ENCODE results near the gene RBM15. TPM values are rescaled to one million over a fixed set of nuclear protein-coding genes. Genes with fewer than 3 reads are reported as not detected.

RBM15 gene
- polyA plus RNA-seq, 1 donor: 13.1 TPM

DNA sequence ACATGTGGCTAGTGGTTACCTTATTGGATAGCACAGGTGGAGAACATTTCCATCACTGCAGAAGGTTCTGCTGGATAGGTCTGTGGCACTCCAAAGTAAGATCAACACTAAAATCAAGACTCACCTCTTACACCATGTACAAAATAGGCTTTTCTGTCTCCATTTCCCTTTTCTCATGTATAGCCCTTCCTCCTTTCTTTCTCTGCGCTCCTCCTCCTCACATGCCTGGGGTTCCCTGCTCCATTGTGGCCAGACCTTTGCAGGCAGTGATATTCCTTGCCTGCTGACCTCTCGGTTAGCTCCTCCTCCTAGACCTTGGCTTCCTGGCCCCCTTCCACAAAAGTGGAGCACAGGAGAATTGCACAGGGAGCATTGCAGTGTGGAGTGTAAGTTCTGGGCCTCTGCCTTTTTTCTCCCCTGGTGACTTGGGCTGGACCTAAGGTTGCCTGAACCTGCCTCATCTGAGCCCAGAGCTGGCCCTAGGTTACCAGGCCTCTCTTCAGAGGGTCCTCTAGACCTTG is 33.2 kb upstream of the RBM15 start:
- no peak overlapping the region for H3K27ac ChIP-seq (ENCODE audit: low read length)
- no CpG with 5 or more reads among the region's 2 CpGs for WGBS (ENCODE audit: insufficient coverage, low lambda C conversion rate)
- H3K4me3 ChIP-seq (ENCODE audit: low read length): no peak overlapping the region
- peaks cover 14% of the 10 kb centered on the region for H3K27me3 ChIP-seq (ENCODE audit: control insufficient read depth, insufficient read depth, low read length)
- no peaks in the 10 kb centered on the region for H3K36me3 ChIP-seq (ENCODE audit: control insufficient read depth, insufficient read depth, low read length)
- DNase-seq: no peak
- no peaks in the 10 kb centered on the region for H3K9me3 ChIP-seq (ENCODE audit: control insufficient read depth, low read depth, low read length)
- no peaks in the 10 kb centered on the region for H3K4me1 ChIP-seq (ENCODE audit: control insufficient read depth, insufficient read depth, low read length)

DNA sequence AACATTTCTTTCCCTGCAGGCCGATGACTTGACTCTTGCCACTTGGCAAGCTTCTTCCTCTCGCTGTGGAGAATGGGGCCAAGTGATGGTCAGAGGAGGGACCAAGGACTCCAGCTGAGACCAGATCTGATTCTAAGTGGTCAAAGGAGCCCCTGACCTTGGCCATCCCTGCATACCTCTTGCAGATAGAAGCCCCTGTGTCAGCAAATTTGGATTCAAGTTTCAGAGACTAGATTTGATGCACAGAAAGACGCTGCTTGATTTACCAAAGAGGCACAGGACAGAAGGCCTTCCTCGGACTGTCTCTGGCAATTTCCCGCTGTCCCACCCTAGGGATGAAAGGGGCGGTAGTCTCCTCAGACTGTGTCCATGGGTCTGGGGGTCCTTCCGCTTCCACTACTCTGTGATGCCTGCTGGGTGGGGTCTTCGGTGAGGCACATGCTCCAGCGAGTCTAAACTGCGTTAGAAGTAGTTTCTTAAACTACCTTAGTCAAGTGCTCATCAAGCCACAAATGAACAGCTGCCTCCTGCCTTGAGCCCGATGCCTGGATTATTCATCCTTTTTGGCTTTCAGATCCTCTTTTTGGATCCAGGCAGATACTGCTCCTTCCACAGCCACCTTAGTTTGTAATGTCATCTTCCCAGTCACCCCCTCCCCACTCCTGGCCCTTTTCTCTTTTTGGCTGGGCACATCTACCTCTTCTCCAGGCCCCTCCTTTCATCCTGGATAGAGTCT is 31.8 kb upstream of the RBM15 start:
- no peak overlapping the region for H3K4me3 ChIP-seq (ENCODE audit: low read length)
- H3K27me3 ChIP-seq (ENCODE audit: control insufficient read depth, insufficient read depth, low read length): peaks cover 14% of the 10 kb centered on the region
- 100% methylated on average over 1 of the region's 11 CpGs for WGBS (ENCODE audit: insufficient coverage, low lambda C conversion rate)
- DNase-seq: no peak
- H3K36me3 ChIP-seq (ENCODE audit: control insufficient read depth, insufficient read depth, low read length): no peaks in the 10 kb centered on the region
- peaks cover 2% of the 10 kb centered on the region for H3K4me1 ChIP-seq (ENCODE audit: control insufficient read depth, insufficient read depth, low read length)
- H3K27ac ChIP-seq (ENCODE audit: low read length): no peak overlapping the region
- H3K9me3 ChIP-seq (ENCODE audit: control insufficient read depth, low read depth, low read length): no peaks in the 10 kb centered on the region

DNA sequence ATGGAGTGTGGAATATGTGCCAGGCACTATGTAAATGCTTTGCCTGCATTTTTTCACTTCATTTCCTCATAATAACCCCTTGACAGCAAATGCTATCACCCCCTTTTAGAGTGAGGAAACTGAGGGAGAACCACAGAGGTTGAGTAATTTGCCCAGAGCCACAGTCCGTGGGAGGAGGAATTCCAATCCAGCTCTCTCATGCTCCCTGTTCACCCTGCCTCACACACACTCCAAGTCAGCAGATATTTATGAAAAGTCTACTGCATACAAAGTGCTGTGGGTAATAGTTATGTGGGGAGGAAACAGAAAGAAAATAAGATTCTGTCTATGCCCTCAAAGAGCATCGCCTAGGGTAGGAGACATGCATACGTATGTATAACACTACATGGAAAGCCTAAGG is 30.9 kb upstream of the RBM15 start:
- Histone ChIP-seq H3K9me3 (ENCODE audit: control insufficient read depth, low read depth, low read length) (no peaks in the 10 kb centered on the region), H3K27ac (ENCODE audit: low read length) (no peak overlapping the region), H3K36me3 (ENCODE audit: control insufficient read depth, insufficient read depth, low read length) (no peaks in the 10 kb centered on the region), H3K4me3 (ENCODE audit: low read length) (no peak overlapping the region), H3K27me3 (ENCODE audit: control insufficient read depth, insufficient read depth, low read length) (peaks cover 8% of the 10 kb centered on the region), H3K4me1 (ENCODE audit: control insufficient read depth, insufficient read depth, low read length) (peaks cover 3% of the 10 kb centered on the region)
- no peak for DNase-seq
- WGBS (ENCODE audit: insufficient coverage, low lambda C conversion rate): 88% methylated on average over 2 of the region's 3 CpGs

DNA sequence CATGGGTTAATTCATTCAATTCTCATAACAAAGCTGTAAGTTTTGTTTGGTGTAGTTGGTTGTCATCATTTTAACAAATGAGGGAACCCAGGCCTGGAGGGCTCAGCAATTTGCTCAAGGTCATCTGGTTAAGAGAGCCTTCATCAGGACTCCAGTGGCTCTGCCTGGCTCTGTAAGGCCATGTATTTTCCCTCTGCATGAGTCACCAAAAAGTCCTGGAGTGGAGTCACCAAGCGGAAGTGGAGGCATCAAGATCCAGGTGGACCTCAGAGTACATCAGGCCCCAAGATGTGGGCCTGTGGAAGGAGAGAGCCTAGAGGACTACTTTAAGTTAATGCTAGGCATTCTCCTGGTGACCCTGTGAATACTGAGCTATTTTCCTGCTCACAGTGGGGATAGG is 30.0 kb upstream of the RBM15 start:
- Histone ChIP-seq H3K36me3 (ENCODE audit: control insufficient read depth, insufficient read depth, low read length) (no peaks in the 10 kb centered on the region), H3K27ac (ENCODE audit: low read length) (no peak overlapping the region), H3K27me3 (ENCODE audit: control insufficient read depth, insufficient read depth, low read length) (peaks cover 8% of the 10 kb centered on the region), H3K9me3 (ENCODE audit: control insufficient read depth, low read depth, low read length) (no peaks in the 10 kb centered on the region), H3K4me1 (ENCODE audit: control insufficient read depth, insufficient read depth, low read length) (peaks cover 3% of the 10 kb centered on the region), H3K4me3 (ENCODE audit: low read length) (no peak overlapping the region)
- WGBS (ENCODE audit: insufficient coverage, low lambda C conversion rate): no CpG with 5 or more reads among the region's 1 CpG
- DNase-seq: no peak

DNA sequence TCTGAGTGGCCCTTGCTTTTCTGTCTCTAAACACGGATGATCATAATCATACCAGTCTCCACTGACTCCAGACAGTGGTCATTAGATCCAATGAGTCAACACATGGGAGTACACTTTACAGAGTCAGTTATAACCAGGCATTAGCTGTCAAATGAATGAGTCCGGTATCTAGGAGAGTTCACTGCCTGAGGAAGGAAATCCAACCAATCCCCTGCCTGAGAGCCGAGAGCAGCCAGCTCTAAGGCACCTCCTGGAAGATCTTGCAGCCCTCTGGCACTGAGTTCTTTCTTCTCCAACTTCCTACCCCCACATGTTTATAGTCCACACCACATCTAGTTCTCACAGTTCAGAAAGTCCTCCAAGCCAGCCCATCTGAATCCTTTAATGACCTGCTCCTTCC is 29.4 kb upstream of the RBM15 start:
- Histone ChIP-seq H3K4me1 (ENCODE audit: control insufficient read depth, insufficient read depth, low read length) (peaks cover 3% of the 10 kb centered on the region), H3K27ac (ENCODE audit: low read length) (no peak overlapping the region), H3K36me3 (ENCODE audit: control insufficient read depth, insufficient read depth, low read length) (no peaks in the 10 kb centered on the region), H3K27me3 (ENCODE audit: control insufficient read depth, insufficient read depth, low read length) (peaks cover 8% of the 10 kb centered on the region), H3K9me3 (ENCODE audit: control insufficient read depth, low read depth, low read length) (no peaks in the 10 kb centered on the region), H3K4me3 (ENCODE audit: low read length) (no peak overlapping the region)
- WGBS (ENCODE audit: insufficient coverage, low lambda C conversion rate): no CpG with 5 or more reads among the region's 3 CpGs
- no peak for DNase-seq

DNA sequence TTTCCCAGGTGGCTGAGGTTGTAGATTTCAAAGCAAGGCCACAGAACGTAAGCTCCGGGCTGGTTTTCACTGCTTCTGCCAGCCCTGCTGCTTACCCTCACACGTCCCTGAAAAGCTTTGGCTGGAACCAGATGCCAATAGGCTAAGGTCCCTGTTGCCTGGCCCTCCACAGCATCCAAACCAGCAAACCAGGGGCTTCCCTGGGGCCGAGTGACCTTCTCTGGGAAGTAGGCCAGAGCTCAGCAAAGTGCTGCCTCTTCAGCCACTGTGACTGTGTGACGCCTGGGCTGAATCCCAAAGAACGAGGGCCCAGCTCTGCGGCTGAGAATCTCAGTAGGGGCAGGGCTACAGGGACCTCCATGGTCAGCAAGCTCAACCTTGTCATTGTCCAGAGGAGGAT is 28.9 kb upstream of the RBM15 start:
- H3K27ac ChIP-seq (ENCODE audit: low read length): no peak overlapping the region
- H3K36me3 ChIP-seq (ENCODE audit: control insufficient read depth, insufficient read depth, low read length): no peaks in the 10 kb centered on the region
- DNase-seq: no peak
- peaks cover 7% of the 10 kb centered on the region for H3K27me3 ChIP-seq (ENCODE audit: control insufficient read depth, insufficient read depth, low read length)
- H3K9me3 ChIP-seq (ENCODE audit: control insufficient read depth, low read depth, low read length): no peaks in the 10 kb centered on the region
- peaks cover 3% of the 10 kb centered on the region for H3K4me1 ChIP-seq (ENCODE audit: control insufficient read depth, insufficient read depth, low read length)
- no peak overlapping the region for H3K4me3 ChIP-seq (ENCODE audit: low read length)
- no CpG with 5 or more reads among the region's 7 CpGs for WGBS (ENCODE audit: insufficient coverage, low lambda C conversion rate)

DNA sequence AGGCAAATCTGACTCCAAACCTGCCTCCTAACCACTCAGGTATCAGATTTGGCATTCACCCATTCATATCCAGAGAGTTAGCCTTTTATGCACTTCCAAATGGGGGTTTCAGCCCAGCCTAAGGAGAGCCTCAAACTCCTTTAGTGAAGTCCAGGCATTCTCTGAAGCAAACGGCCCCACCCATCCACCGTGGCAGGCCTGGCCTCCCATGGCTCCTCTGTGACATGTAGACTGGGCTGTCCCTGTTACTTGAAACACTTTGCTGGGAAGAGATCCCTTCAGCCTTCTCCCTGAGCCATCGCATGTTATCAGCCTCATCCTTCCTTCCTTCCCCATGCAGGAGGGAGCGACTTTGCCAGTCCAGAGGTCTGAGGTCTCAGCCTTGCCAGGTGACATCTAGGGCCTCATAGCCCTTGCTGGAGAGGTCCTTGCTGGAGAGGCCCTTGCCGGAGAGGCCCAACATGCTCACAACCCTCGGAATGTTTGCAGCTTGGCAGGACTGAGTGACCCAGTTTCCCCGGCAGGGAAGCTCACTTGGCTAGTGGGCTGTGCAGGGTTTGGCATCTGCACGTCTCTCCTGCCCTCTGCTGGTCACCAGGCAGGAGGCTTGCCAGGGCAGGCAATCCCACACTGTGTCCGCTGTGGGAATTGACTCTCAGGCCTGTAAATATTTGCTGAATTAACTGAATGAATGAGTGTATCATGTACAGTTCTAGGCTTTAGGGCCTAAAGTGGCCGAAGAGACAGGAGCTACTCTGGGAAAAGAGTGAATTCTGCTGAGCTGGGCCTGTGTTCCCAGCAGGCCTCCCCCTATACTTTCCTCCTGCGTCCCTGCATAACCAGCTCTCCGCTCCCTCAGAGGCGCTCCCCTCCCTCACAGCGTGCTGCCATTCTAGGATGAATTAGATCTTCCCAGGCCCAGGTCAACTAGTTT is 26.7 kb upstream of the RBM15 start:
- H3K4me3 ChIP-seq (ENCODE audit: low read length): no peak overlapping the region
- H3K9me3 ChIP-seq (ENCODE audit: control insufficient read depth, low read depth, low read length): no peaks in the 10 kb centered on the region
- no peaks in the 10 kb centered on the region for H3K27me3 ChIP-seq (ENCODE audit: control insufficient read depth, insufficient read depth, low read length)
- no peak overlapping the region for H3K27ac ChIP-seq (ENCODE audit: low read length)
- H3K4me1 ChIP-seq (ENCODE audit: control insufficient read depth, insufficient read depth, low read length): peaks cover 3% of the 10 kb centered on the region
- WGBS (ENCODE audit: insufficient coverage, low lambda C conversion rate): 55% methylated on average over 2 of the region's 14 CpGs
- DNase-seq: peak; percentile 52 to 67
- no peaks in the 10 kb centered on the region for H3K36me3 ChIP-seq (ENCODE audit: control insufficient read depth, insufficient read depth, low read length)

DNA sequence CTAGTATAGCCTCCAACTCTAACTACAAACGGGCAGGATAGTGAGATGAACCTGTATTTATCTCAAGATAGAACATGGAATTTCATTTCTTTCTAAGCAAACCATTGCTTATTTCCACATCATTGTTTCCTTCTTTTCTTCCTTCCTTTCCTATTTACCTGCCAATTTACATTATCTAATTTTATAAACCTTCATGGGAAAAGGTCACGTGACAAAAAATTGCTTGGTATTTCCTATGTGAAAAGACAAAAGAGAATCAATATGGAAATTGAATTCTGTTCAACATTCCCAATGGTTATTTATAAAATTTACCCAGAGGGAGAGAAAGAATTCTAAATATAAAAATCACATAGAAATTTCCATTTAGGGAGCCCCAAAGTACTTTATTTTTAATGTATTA is 22.4 kb upstream of the RBM15 start:
- 92% methylated on average over 2 of the region's 2 CpGs for WGBS (ENCODE audit: insufficient coverage, low lambda C conversion rate)
- Histone ChIP-seq H3K27me3 (ENCODE audit: control insufficient read depth, insufficient read depth, low read length) (no peaks in the 10 kb centered on the region), H3K9me3 (ENCODE audit: control insufficient read depth, low read depth, low read length) (no peaks in the 10 kb centered on the region)

DNA sequence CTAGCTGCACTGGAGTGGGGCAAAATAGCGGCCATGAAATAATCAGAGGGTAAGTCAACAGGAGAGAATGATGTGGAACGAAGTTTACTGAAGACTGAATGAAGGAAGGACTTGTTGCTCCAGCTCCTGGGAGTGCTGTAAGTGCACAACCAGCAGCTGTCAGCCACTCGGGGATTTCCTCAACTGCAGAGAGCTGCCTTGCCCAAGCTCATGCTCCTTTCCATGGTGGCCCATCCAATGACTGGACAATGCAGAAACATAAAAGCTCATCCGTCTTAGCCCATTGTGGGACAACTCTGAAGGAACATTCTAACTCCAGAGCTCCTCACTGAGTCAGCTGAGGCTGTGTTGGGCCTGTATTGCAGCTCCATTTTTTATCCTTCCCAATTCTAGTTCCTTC is 21.1 kb upstream of the RBM15 start:
- no peaks in the 10 kb centered on the region for H3K27me3 ChIP-seq (ENCODE audit: control insufficient read depth, insufficient read depth, low read length)
- DNase-seq: no peak

More for the DNA sequence above, 22.4 kb upstream of the RBM15 start:
- Histone ChIP-seq H3K27ac (ENCODE audit: low read length) (no peak overlapping the region), H3K4me3 (ENCODE audit: low read length) (no peak overlapping the region), H3K36me3 (ENCODE audit: control insufficient read depth, insufficient read depth, low read length) (no peaks in the 10 kb centered on the region), H3K4me1 (ENCODE audit: control insufficient read depth, insufficient read depth, low read length) (peaks cover 3% of the 10 kb centered on the region)
- DNase-seq: no peak

DNA sequence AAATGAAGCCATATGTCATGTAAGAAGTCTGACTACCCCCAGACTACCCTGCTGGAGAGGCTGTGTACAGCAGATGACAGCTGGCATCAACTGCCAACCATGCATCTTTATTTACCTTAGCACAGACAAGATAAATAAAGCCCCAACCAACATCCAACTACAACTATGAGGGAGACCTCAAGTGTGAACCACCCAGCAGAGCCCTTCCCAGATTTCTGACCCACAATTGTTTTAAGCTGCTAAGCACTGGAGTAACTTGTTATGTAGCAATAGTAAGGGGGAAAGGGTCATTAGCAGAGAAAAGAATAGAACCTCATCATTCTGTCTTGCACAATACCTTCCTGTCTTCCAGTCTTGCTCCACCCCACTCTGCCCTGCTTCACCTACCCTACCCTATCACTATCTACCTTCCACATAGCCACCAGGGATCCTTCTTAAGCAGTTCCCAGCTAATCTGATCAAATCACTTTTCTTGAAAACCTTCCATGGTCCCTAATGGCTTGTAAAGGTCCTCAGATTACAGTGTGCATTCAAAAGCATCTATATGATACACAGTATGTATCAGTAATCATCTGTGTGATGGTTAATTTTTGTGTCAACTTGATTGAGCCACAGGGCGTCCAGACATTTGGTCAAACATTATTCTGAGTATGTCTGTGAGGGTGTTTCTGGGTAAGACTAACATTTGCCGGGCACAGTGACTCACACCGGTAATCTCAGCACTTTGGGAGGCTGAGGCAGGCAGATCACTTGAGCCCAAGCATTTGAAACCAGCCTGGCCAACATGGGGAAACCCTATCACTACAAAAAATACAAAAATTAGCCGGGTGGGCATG is 19.6 kb upstream of the RBM15 start:
- no peaks in the 10 kb centered on the region for H3K9me3 ChIP-seq (ENCODE audit: control insufficient read depth, low read depth, low read length)
- WGBS (ENCODE audit: insufficient coverage, low lambda C conversion rate): no CpG with 5 or more reads among the region's 4 CpGs
- no peaks in the 10 kb centered on the region for H3K4me1 ChIP-seq (ENCODE audit: control insufficient read depth, insufficient read depth, low read length)
- H3K27ac ChIP-seq (ENCODE audit: low read length): no peak overlapping the region
- no peaks in the 10 kb centered on the region for H3K27me3 ChIP-seq (ENCODE audit: control insufficient read depth, insufficient read depth, low read length)
- no peaks in the 10 kb centered on the region for H3K36me3 ChIP-seq (ENCODE audit: control insufficient read depth, insufficient read depth, low read length)
- H3K4me3 ChIP-seq (ENCODE audit: low read length): no peak overlapping the region
- DNase-seq: no peak

More for the DNA sequence above, 21.1 kb upstream of the RBM15 start:
- no peaks in the 10 kb centered on the region for H3K36me3 ChIP-seq (ENCODE audit: control insufficient read depth, insufficient read depth, low read length)
- 80% methylated on average over 1 of the region's 4 CpGs for WGBS (ENCODE audit: insufficient coverage, low lambda C conversion rate)
- no peaks in the 10 kb centered on the region for H3K9me3 ChIP-seq (ENCODE audit: control insufficient read depth, low read depth, low read length)
- H3K4me1 ChIP-seq (ENCODE audit: control insufficient read depth, insufficient read depth, low read length): no peaks in the 10 kb centered on the region
- H3K4me3 ChIP-seq (ENCODE audit: low read length): no peak overlapping the region
- H3K27ac ChIP-seq (ENCODE audit: low read length): no peak overlapping the region
